H1 (cell line): ENCODE measurements around the gene GLRX. TPM values are rescaled to one million over a fixed set of nuclear protein-coding genes. Genes with fewer than 3 reads are reported as not detected.

Source experiments
- HDAC2 ChIP-seq, 2 experiments: fragments of 300-600 bp in 1 of 2; sonication (generic) in 1 of 2; IDR thresholded peaks; 2 replicates each; pipeline ENCODE4 v1.6.1; 2011 to 2012; ENCODE audit warnings: low read depth in 2 of 2, low read length in 2 of 2, mild to moderate bottlenecking in 2 of 2, moderate library complexity in 2 of 2, borderline replicate concordance in 1 of 2, inconsistent platforms in 1 of 2
- JUND ChIP-seq: IDR thresholded peaks from 2 replicates; pipeline ENCODE4 v1.6.1; 2011; ENCODE audit warnings: mild to moderate bottlenecking, improper control_type of control experiment, low read length
- RFX5 ChIP-seq: IDR thresholded peaks from 2 replicates; pipeline ENCODE4 v1.6.1; 2011; ENCODE audit warnings: low read depth, low read length, improper control_type of control experiment, borderline replicate concordance
- SIN3A ChIP-seq, 2 experiments: IDR thresholded peaks in 1 of 2; conservative IDR thresholded peaks in 1 of 2; 2 replicates each; pipeline ENCODE4 v1.6.1; 2011 to 2012; ENCODE audit warnings: low read length in 2 of 2, improper control_type of control experiment in 1 of 2, low read depth in 1 of 2, mild to moderate bottlenecking in 1 of 2
- SUZ12 ChIP-seq: fragments of 200-600 bp; sonication (generic); IDR thresholded peaks from 2 replicates; pipeline ENCODE4 v1.6.1; 2012; ENCODE audit warnings: mild to moderate bottlenecking, inconsistent platforms, low read length, moderate library complexity, mixed read lengths
- TAF1 ChIP-seq: IDR thresholded peaks from 2 replicates; pipeline ENCODE4 v1.6.1; 2011; ENCODE audit warnings: mild to moderate bottlenecking, low read depth, low read length
- TAF7 ChIP-seq: optimal IDR thresholded peaks from 2 replicates; pipeline ENCODE3; 2011; ENCODE audit warnings: low read depth, mild to moderate bottlenecking, inconsistent platforms, low read length, moderate library complexity, borderline replicate concordance
- TBP ChIP-seq: IDR thresholded peaks from 2 replicates; pipeline ENCODE4 v1.6.1; 2011; ENCODE audit warnings: low read depth, low read length, improper control_type of control experiment
- polyA plus RNA-seq, 7 experiments: library from polyadenylated mRNA; depleted of rRNA in 3 of 7; stranded (reverse) in 5 of 7; unstranded in 2 of 7; fragments of >200 nt in 5 of 7; fragments of 200-250 nt in 2 of 7; gene quantifications; 1 replicate in 5 of 7; 2 replicates in 1 of 7; 4 replicates in 1 of 7; pipeline versions ENCODE4 v1.2.1 to v1.2.3, GENCODE V29; 2011 to 2013; ENCODE audit warnings: missing spikeins in 2 of 7, mixed read lengths in 2 of 7
- total RNA-seq: library from RNA; stranded (reverse); fragmentation: NEBNext Ultra II Directional; extraction: Animal tissue kit (Norgen Biotek cat#: 25700); gene quantifications from 2 replicates; pipeline ENCODE4 v1.2.1, GENCODE V29; 2021
- TF ChIP-seq, protein P1 (sequence below): fragments of 300-600 bp; sonication (generic); IDR thresholded peaks from 2 replicates; pipeline ENCODE4 v1.7.1; 2012; ENCODE audit warnings: low read length, moderate library complexity, mild to moderate bottlenecking, inconsistent platforms; ENCODE audit not compliant: insufficient replicate concordance
- TF ChIP-seq, protein P2 (sequence below): IDR thresholded peaks from 2 replicates; pipeline ENCODE4 v1.6.1; 2012; ENCODE audit warnings: inconsistent platforms

GLRX gene
- total and polyA plus RNA-seq, 2 of the 8 experiments (the other 6 are each of a cell fraction or from before 2014, with no cell fraction given), result 22.9 to 31.2 TPM

DNA sequence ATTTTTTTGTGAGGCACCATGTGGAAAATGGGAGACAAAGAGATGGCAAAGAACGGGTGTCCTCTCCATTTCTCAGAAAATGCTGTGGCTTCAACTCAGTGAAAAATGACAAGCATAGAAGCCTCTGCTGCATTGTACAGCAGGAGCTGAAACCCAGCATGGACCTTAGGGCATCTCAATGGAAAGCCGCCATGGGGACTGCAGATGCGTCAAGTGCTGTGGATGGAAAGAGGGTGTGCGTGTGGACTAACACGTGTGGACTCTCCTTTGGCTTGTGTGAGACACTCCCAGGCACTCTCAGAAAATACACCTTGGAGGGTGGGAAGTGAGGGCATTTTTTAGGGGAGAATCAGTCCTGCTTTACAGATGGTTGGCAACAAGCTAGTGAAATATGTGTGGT lies 2.2 kb upstream of the GLRX start (continued):
- TF ChIP-seq, protein P1, sequence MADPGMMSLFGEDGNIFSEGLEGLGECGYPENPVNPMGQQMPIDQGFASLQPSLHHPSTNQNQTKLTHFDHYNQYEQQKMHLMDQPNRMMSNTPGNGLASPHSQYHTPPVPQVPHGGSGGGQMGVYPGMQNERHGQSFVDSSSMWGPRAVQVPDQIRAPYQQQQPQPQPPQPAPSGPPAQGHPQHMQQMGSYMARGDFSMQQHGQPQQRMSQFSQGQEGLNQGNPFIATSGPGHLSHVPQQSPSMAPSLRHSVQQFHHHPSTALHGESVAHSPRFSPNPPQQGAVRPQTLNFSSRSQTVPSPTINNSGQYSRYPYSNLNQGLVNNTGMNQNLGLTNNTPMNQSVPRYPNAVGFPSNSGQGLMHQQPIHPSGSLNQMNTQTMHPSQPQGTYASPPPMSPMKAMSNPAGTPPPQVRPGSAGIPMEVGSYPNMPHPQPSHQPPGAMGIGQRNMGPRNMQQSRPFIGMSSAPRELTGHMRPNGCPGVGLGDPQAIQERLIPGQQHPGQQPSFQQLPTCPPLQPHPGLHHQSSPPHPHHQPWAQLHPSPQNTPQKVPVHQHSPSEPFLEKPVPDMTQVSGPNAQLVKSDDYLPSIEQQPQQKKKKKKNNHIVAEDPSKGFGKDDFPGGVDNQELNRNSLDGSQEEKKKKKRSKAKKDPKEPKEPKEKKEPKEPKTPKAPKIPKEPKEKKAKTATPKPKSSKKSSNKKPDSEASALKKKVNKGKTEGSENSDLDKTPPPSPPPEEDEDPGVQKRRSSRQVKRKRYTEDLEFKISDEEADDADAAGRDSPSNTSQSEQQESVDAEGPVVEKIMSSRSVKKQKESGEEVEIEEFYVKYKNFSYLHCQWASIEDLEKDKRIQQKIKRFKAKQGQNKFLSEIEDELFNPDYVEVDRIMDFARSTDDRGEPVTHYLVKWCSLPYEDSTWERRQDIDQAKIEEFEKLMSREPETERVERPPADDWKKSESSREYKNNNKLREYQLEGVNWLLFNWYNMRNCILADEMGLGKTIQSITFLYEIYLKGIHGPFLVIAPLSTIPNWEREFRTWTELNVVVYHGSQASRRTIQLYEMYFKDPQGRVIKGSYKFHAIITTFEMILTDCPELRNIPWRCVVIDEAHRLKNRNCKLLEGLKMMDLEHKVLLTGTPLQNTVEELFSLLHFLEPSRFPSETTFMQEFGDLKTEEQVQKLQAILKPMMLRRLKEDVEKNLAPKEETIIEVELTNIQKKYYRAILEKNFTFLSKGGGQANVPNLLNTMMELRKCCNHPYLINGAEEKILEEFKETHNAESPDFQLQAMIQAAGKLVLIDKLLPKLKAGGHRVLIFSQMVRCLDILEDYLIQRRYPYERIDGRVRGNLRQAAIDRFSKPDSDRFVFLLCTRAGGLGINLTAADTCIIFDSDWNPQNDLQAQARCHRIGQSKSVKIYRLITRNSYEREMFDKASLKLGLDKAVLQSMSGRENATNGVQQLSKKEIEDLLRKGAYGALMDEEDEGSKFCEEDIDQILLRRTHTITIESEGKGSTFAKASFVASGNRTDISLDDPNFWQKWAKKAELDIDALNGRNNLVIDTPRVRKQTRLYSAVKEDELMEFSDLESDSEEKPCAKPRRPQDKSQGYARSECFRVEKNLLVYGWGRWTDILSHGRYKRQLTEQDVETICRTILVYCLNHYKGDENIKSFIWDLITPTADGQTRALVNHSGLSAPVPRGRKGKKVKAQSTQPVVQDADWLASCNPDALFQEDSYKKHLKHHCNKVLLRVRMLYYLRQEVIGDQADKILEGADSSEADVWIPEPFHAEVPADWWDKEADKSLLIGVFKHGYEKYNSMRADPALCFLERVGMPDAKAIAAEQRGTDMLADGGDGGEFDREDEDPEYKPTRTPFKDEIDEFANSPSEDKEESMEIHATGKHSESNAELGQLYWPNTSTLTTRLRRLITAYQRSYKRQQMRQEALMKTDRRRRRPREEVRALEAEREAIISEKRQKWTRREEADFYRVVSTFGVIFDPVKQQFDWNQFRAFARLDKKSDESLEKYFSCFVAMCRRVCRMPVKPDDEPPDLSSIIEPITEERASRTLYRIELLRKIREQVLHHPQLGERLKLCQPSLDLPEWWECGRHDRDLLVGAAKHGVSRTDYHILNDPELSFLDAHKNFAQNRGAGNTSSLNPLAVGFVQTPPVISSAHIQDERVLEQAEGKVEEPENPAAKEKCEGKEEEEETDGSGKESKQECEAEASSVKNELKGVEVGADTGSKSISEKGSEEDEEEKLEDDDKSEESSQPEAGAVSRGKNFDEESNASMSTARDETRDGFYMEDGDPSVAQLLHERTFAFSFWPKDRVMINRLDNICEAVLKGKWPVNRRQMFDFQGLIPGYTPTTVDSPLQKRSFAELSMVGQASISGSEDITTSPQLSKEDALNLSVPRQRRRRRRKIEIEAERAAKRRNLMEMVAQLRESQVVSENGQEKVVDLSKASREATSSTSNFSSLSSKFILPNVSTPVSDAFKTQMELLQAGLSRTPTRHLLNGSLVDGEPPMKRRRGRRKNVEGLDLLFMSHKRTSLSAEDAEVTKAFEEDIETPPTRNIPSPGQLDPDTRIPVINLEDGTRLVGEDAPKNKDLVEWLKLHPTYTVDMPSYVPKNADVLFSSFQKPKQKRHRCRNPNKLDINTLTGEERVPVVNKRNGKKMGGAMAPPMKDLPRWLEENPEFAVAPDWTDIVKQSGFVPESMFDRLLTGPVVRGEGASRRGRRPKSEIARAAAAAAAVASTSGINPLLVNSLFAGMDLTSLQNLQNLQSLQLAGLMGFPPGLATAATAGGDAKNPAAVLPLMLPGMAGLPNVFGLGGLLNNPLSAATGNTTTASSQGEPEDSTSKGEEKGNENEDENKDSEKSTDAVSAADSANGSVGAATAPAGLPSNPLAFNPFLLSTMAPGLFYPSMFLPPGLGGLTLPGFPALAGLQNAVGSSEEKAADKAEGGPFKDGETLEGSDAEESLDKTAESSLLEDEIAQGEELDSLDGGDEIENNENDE, result no peak
- no peak for TF ChIP-seq SIN3A (conservative IDR thresholded peaks at IDR 0.05 in 1 of 2, IDR thresholded peaks at IDR 0.05 in 1 of 2; ENCODE audit: low read depth in 1 of 2, low read length in 2 of 2)
- TF ChIP-seq SUZ12, result no peak
- no peak for TF ChIP-seq TAF1
- TF ChIP-seq JUND, result no peak
- no peak for TF ChIP-seq TAF7
- TF ChIP-seq, protein P2, sequence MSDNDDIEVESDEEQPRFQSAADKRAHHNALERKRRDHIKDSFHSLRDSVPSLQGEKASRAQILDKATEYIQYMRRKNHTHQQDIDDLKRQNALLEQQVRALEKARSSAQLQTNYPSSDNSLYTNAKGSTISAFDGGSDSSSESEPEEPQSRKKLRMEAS, result no peak
- no peak for TF ChIP-seq RFX5
- TF ChIP-seq TBP, result no peak
- TF ChIP-seq HDAC2 (IDR thresholded peaks at IDR 0.05; ENCODE audit: borderline replicate concordance in 1 of 2, low read depth in 2 of 2, low read length in 2 of 2), result no peak
